Upper lobe of left lung (tissue), 4 donors: ENCODE results near the gene RNF5.

Experiments
- CTCF ChIP-seq, 6 experiments: fragments of 450-650 bp in 4 of 6; fragments of 200-600 bp in 2 of 6; sonication (generic) in 2 of 6; IDR thresholded peaks; one replicate each; pipeline ENCODE4 v1.5.1; 2016 to 2019; ENCODE audit warnings: antibody characterized with exemption in 6 of 6
- EP300 ChIP-seq, 4 donors: sonication (generic); formaldehyde crosslinking; IDR thresholded peaks; one replicate each; pipeline ENCODE4 v1.5.1; 2017; ENCODE audit warnings: antibody characterized with exemption in 4 of 4, control low read depth in 2 of 4

GRCh38 chr6:32140420-32141046 is 37.7 kb upstream of the RNF5 start:
- TF ChIP-seq CTCF (IDR thresholded peaks at IDR 0.05) (no peak), EP300 (IDR thresholded peaks at IDR 0.05) (no peak)
